Kidney (tissue), 14 donors: ENCODE data around the gene METTL9. TPM values are rescaled to one million over a fixed set of nuclear protein-coding genes. Genes with fewer than 3 reads are reported as not detected.
"Not testable (repeated sequence)": the region's sequence is repeated elsewhere in the genome, so short reads cannot be mapped to it uniquely, and the experiment has no call there.

Experiments used
- DNase-seq, 5 donors: peaks; one replicate each; pipeline ENCODE4 v3.0.0-alpha.2; 2013 to 2020
- FAIRE-seq: peaks from 2 replicates; lab custom pipeline; 2012; peaks lifted over from hg19 to GRCh38; lab: Jason Lieb, UNC
- H3K27ac ChIP-seq, 2 donors: one replicate each; pipeline ENCODE4 v1.7.0; 2013; ENCODE audit warnings: low read depth in 2 of 2, low read length in 2 of 2, inconsistent platforms in 1 of 2
- H3K27me3 ChIP-seq: one replicate; pipeline ENCODE4 v1.7.1; 2013; ENCODE audit warnings: low read length, inconsistent platforms; ENCODE audit not compliant: control insufficient read depth, insufficient read depth
- H3K36me3 ChIP-seq, 3 donors: one replicate each; pipeline versions ENCODE4 v1.7.0 to v1.7.1; 2013; ENCODE audit warnings: low read length in 3 of 3, control low read depth in 1 of 3, inconsistent platforms in 1 of 3; ENCODE audit not compliant: insufficient read depth in 3 of 3, control insufficient read depth in 2 of 3
- H3K4me1 ChIP-seq, 3 donors: one replicate each; pipeline versions ENCODE4 v1.7.0 to v1.7.1; 2013; ENCODE audit warnings: low read length in 3 of 3, inconsistent platforms in 1 of 3, low read depth in 1 of 3; ENCODE audit not compliant: control insufficient read depth in 2 of 3, insufficient read depth in 2 of 3
- H3K4me3 ChIP-seq, 3 donors: one replicate each; pipeline versions ENCODE4 v1.7.0 to v1.8.1; 2013; ENCODE audit warnings: low read length in 3 of 3, control low read depth in 1 of 3, inconsistent platforms in 1 of 3
- H3K9ac ChIP-seq, 3 donors: one replicate each; pipeline versions ENCODE4 v1.7.0 to v1.7.1; 2013; ENCODE audit warnings: low read length in 3 of 3, control low read depth in 1 of 3, inconsistent platforms in 1 of 3
- H3K9me3 ChIP-seq, 3 donors: one replicate each; pipeline versions ENCODE4 v1.7.0 to v1.7.1; 2013; ENCODE audit warnings: low read length in 3 of 3, control low read depth in 1 of 3, inconsistent platforms in 1 of 3; ENCODE audit not compliant: control insufficient read depth in 2 of 3, insufficient read depth in 1 of 3
- intact Hi-C: fragments of 100-400 bp; cut with DNase I; formaldehyde crosslinking; loops from one replicate; pipeline ENCODE4 v1.11.1; 2022
- polyA plus RNA-seq: library from polyadenylated mRNA; stranded (reverse); fragments of 350-450 nt; fragmentation: Illumina TruSeq; extraction: RNeasy Lipid Tissue Mini Kit (QIAGEN cat#74804); gene quantifications from one replicate; pipeline ENCODE4 v1.2.3, GENCODE V29; 2014; ENCODE audit warnings: low read depth, low replicate concordance; ENCODE audit not compliant: insufficient read depth
- total RNA-seq: library from RNA; stranded (reverse); fragmentation: NEBNext Ultra II Directional; extraction: Animal tissue kit (Norgen Biotek cat#: 25700); gene quantifications from one replicate; pipeline ENCODE4 v1.2.1, GENCODE V29; 2021
- TF ChIP-seq, protein P1 (sequence below): IDR thresholded peaks from 3 replicates; pipeline ENCODE4 v1.5.1; 2012; ENCODE audit warnings: mild to moderate bottlenecking, moderate library complexity, borderline replicate concordance; ENCODE audit not compliant: insufficient read depth; ENCODE audit errors: extremely low read depth
- donor health status: control.
- donor health status: control.
- donor health status: control.
- donor health status: control.
- donor health status: control.
- donor health status: DM: yes; HTN: yes; CAD: no.
- donor health status: Normal renal cell carcinoma (clear cell type).

The METTL9 gene
- total and polyA plus RNA-seq, 2 donors from 2014 or later, result 129 to 193 TPM

DNA sequence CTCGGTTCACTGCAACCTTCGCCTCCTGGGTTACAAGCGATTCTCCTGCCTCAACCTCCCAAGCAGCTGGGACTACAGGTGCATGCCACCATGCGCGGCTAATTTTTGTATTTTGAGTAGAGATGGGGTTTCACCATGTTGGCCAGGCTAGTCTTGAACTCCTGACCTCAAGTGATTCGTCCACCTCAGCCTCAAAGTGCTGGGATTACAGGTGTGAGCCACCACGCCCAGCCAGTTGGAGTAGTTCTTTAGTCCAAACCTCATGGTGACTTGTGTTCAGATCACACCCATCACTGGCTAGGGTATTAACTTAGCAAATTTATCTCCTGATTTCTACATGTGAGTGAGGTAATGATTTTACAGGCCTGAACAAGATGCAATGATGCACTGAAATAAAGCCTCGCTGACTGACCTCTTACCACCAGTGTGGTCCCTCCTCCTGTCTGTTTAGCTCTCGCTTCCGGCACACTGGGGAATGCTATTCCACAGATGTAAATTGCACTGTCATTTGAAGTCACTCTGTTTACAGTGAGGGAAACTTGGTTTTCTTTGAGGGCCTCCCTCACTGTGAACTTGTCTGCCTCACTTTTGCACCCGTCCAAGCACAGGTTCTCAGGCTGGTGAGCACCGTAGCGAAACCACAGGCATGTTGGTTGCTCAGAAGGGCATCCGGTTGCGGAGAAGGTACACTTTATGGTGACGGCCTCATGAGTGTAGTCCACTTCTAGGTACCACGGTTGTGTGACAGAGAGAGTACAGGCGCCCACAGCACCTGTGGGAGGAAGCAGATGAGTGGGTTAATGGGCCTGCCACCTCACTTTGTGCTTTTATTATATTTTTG, 47.6 kb downstream of the METTL9 start:
- Histone ChIP-seq H3K4me1 (peaks cover 0 to 3% (median 0%) of the 10 kb centered on the region in 3 donors), H3K36me3 (peaks cover 0 to 5% (median 0%) of the 10 kb centered on the region in 3 donors), H3K9ac (no peak overlapping the region), H3K27me3 (no peaks in the 10 kb centered on the region), H3K4me3 (no peak overlapping the region), H3K9me3 (no peaks in the 10 kb centered on the region), H3K27ac (no peak overlapping the region)
- TF ChIP-seq, protein P1, sequence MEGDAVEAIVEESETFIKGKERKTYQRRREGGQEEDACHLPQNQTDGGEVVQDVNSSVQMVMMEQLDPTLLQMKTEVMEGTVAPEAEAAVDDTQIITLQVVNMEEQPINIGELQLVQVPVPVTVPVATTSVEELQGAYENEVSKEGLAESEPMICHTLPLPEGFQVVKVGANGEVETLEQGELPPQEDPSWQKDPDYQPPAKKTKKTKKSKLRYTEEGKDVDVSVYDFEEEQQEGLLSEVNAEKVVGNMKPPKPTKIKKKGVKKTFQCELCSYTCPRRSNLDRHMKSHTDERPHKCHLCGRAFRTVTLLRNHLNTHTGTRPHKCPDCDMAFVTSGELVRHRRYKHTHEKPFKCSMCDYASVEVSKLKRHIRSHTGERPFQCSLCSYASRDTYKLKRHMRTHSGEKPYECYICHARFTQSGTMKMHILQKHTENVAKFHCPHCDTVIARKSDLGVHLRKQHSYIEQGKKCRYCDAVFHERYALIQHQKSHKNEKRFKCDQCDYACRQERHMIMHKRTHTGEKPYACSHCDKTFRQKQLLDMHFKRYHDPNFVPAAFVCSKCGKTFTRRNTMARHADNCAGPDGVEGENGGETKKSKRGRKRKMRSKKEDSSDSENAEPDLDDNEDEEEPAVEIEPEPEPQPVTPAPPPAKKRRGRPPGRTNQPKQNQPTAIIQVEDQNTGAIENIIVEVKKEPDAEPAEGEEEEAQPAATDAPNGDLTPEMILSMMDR, result no peak
- intact Hi-C loops, result no loop called here
- DNase-seq (no peak), FAIRE-seq (no peak)

DNA sequence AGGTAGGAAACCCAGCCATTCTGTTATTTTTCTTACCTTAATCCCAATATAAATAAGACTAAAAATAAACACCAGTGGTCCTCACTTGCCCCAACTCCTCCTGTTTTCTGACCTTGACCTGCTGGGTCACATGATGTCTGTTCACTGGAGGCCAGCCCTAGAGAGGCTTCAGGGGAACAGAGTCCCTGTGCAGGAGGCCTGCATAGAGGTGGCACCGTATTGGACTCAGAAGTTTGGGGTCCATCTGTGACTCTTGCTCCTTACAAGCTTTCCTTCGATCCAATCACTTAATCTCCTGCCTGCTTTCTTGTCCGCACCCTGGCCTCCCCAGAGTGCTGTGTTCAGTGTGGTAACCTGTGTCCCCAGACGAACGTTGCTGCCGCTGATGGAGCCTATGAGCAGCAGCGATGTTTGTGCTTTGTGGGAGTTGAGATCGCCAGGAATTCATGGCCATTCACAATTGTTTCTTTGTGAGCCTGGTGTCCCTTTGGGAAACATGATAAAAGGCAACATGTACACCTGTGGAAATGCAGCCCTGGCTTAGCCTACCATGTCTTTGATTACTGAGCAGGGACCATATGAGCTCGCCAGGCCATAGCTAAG, 48.3 kb downstream of the METTL9 start:
- no peak for DNase-seq
- H3K4me1 ChIP-seq, result peaks cover 0 to 3% (median 0%) of the 10 kb centered on the region in 3 donors
- no peaks in the 10 kb centered on the region for H3K27me3 ChIP-seq
- FAIRE-seq, result no peak
- no peak overlapping the region for H3K27ac ChIP-seq
- intact Hi-C loops, result no loop called here
- no peak overlapping the region for H3K4me3 ChIP-seq
- no peak overlapping the region for H3K9ac ChIP-seq
- H3K9me3 ChIP-seq, result no peaks in the 10 kb centered on the region
- peaks cover 0 to 5% (median 0%) of the 10 kb centered on the region in 3 donors for H3K36me3 ChIP-seq
- TF ChIP-seq, protein P1, result no peak

DNA sequence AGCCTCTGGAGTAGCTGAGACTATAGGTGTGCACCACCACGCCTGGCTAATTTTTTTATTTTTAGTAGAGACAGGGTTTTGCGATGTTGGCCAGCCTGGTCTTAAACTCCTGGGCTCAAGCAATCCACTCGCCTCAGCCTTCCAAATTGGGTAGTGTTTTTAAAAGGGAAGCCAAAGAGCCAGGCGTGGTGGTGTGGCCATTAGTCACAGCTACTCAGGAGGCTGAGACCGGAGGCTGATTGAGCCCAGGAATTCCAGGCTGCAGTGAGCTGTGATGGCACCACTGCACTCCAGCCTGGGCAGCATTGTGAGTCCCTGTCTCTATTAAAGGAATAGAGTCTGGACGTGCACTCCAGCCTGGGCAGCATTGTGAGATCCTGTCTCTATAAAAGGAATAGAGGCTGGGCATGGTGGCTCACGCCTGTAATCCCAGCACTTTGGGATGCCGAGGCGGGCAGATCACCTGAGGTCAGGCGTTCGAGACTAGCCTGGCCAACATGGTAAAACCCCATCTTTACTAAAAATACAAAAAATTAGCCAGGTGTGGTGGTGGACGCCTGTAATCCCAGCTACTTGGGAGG, 50.5 kb downstream of the METTL9 start:
- H3K9ac ChIP-seq, H3K4me3 ChIP-seq, intact Hi-C loops, H3K9me3 ChIP-seq, H3K4me1 ChIP-seq, H3K27me3 ChIP-seq, FAIRE-seq, DNase-seq, H3K36me3 ChIP-seq, H3K27ac ChIP-seq: not testable (repeated sequence)

DNA sequence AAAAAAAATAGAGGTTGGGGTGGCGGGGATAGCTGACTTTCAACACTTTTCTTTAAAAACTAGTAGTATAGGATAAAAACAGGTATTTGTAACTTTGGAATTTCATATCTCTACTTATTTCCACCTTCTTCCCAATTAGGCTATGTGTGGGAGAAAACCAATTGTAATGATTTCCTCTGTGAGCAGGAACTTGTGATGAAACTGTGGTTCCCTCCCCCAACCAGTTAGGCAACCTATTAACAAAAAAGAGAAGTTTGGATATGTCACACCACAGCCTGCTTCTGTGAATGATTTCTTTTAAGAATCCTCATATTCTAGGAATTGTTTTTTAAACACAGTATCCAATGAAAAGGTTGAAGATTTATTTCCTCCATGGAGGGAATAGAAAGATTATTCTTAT, 51.1 kb downstream of the METTL9 start:
- no peak overlapping the region for H3K27ac ChIP-seq
- TF ChIP-seq, protein P1, result no peak
- no peak overlapping the region for H3K4me3 ChIP-seq
- FAIRE-seq, result no peak
- peaks cover 0 to 14% (median 0%) of the 10 kb centered on the region in 3 donors for H3K36me3 ChIP-seq
- H3K9ac ChIP-seq, result no peak overlapping the region
- H3K4me1 ChIP-seq, result peaks cover 0 to 6% (median 0%) of the 10 kb centered on the region in 3 donors
- intact Hi-C loops, result no loop called here
- no peak for DNase-seq
- no peaks in the 10 kb centered on the region for H3K9me3 ChIP-seq
- H3K27me3 ChIP-seq, result no peaks in the 10 kb centered on the region
